HG03460 (cell line): Measurements from ENCODE around the gene GNPDA1.
"Not testable (repeated sequence)": the region's sequence is repeated elsewhere in the genome, so short reads cannot be mapped to it uniquely, and the experiment has no call there.

Source experiments
- ATAC-seq: cut with Tn5 transposase; IDR thresholded peaks from one replicate; pipeline ENCODE4 v1.9.1; 2021; ENCODE audit not compliant: unreplicated experiment

GNPDA1 gene

GRCh38 chr5:142012792-142013388 is at the start of gene GNPDA1:
Gene GNPDA1, minus strand, starts transcription at chr5:142013027. Its CDS starts 992 bp downstream, at chr5:142012035.
- ATAC-seq: peak; percentile 44

GRCh38 chr5:142059304-142059940 is 46.6 kb upstream of the GNPDA1 start:
- no peak for ATAC-seq

GRCh38 chr5:142057697-142058056 is 44.9 kb upstream of the GNPDA1 start:
- ATAC-seq: no peak

- ATAC-seq: no peak
Measured at GRCh38 chr5:142056816-142057696, 44.2 kb upstream of the GNPDA1 start.

- no peak for ATAC-seq
Measured at GRCh38 chr5:142055301-142055700, 42.5 kb upstream of the GNPDA1 start.

- ATAC-seq: no peak
Measured at GRCh38 chr5:142053426-142054151, 40.8 kb upstream of the GNPDA1 start.

- not testable (repeated sequence) for ATAC-seq
Measured at GRCh38 chr5:142052026-142052425, 39.2 kb upstream of the GNPDA1 start.

- no peak for ATAC-seq
Measured at GRCh38 chr5:142048272-142048671, 35.4 kb upstream of the GNPDA1 start.

GRCh38 chr5:142046191-142046590 is 33.4 kb upstream of the GNPDA1 start:
- ATAC-seq: no peak

GRCh38 chr5:142040881-142041280 is 28.1 kb upstream of the GNPDA1 start:
- ATAC-seq: not testable (repeated sequence)

GRCh38 chr5:142040285-142040684 is 27.5 kb upstream of the GNPDA1 start:
- ATAC-seq: no peak

- no peak for ATAC-seq
Measured at GRCh38 chr5:142038735-142039134, 25.9 kb upstream of the GNPDA1 start.

- not testable (repeated sequence) for ATAC-seq
Measured at GRCh38 chr5:142037599-142037998, 24.8 kb upstream of the GNPDA1 start.

- ATAC-seq: no peak
Measured at GRCh38 chr5:142036918-142037317, 24.1 kb upstream of the GNPDA1 start.

GRCh38 chr5:142034994-142035393 is 22.2 kb upstream of the GNPDA1 start:
- no peak for ATAC-seq

GRCh38 chr5:142033632-142034567 is 21.1 kb upstream of the GNPDA1 start:
- ATAC-seq: not testable (repeated sequence)

- no peak for ATAC-seq
Measured at GRCh38 chr5:142032747-142033631, 20.2 kb upstream of the GNPDA1 start.

- ATAC-seq: no peak
Measured at GRCh38 chr5:142032150-142032549, 19.3 kb upstream of the GNPDA1 start.

GRCh38 chr5:142025637-142026036 is 12.8 kb upstream of the GNPDA1 start:
- no peak for ATAC-seq
